GM12874 (cell line): ENCODE data around the gene MPP7.

Experiments used
- TF ChIP-seq, protein P1 (sequence below): IDR thresholded peaks from 2 replicates; pipeline ENCODE4 v1.5.1; 2011; ENCODE audit warnings: low read depth, mild to moderate bottlenecking, control low read depth, low read length, moderate library complexity; ENCODE audit not compliant: insufficient read depth

Gene MPP7

DNA sequence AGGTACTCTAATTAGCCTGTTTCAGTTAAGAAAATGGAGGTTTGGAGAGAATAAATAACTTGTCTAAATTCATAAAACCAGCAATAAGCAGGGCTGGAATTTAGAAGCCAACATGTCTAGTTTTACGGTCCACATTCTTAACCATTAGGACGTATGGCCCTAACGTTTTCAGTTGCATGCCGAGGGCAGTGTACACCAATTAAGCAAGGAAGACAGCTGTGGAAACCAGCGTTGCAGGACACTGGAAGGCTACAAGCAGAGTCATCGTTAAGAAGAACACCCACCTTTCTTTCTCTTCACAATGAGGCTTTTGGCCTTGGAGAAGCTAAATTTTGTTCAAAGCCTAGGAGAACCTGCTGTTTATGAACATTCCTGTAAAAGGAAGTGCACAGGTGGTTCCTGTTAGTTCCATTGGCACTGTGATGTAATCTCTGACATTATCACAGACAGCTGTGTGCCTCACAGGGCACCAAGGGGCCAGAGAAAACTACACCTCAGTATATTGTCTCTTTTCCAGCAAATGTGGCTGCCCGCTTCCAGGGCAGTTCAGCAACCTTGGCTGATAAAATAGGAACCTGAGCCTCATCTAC, 21.0 kb downstream of the MPP7 start:
- TF ChIP-seq, protein P1, sequence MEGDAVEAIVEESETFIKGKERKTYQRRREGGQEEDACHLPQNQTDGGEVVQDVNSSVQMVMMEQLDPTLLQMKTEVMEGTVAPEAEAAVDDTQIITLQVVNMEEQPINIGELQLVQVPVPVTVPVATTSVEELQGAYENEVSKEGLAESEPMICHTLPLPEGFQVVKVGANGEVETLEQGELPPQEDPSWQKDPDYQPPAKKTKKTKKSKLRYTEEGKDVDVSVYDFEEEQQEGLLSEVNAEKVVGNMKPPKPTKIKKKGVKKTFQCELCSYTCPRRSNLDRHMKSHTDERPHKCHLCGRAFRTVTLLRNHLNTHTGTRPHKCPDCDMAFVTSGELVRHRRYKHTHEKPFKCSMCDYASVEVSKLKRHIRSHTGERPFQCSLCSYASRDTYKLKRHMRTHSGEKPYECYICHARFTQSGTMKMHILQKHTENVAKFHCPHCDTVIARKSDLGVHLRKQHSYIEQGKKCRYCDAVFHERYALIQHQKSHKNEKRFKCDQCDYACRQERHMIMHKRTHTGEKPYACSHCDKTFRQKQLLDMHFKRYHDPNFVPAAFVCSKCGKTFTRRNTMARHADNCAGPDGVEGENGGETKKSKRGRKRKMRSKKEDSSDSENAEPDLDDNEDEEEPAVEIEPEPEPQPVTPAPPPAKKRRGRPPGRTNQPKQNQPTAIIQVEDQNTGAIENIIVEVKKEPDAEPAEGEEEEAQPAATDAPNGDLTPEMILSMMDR, result no peak

DNA sequence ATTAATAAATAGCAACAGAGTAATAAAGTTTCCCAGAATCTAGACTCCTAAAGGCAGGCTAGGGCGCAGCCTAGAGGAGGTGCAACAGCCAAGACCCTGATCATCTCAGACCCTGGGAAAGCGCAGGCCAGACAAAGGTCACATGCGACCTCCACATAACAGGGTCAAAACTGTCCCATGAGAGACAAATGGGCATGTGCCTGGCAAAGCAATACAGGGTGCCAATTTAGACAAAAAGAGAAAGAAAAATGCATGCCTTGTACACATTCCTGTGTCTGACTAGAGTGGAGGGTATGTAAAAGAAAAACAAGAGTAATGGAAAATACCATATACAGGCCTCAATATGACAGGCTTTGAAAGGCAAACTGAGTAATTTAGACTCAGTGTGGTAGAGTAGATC, 22.2 kb downstream of the MPP7 start:
- TF ChIP-seq, protein P1, result no peak

DNA sequence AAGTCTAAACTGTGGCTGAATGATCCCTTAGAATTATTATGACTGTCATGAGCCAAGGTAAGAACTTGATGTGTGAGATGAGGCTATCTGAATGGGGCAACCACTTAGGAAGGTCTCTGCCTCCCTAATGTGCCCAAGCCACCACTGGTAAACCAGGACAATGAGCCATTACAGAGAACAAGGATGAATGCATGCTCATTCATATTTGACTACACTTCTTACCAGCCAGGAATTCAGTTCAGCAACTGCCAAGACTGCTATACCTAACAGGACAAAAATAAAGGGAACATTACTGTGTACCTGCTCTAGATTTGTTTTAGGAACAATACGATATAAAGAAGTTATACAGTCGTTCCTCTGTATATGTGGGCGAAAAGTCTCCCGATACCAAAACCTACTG, 23.0 kb downstream of the MPP7 start:
- TF ChIP-seq, protein P1, result no peak

DNA sequence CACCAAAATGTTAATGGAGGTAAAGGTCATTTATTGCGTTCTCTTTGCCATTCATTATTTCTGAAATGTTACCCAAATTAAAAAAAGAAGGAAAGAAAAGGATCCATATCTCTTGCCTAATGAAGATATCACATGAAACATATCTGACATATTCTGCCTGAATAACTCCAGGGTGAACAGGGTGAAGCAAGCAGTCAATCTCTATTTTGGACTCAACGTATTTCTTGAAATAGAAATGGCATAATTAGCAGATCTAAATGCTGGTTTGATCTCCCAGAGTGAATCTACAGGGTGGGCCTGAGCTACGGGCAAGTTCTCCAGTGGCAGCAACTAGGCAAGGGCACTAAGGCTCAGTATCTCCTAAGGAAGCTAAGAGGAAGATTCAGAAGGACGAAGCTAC, 24.0 kb downstream of the MPP7 start:
- TF ChIP-seq, protein P1, result no peak

DNA sequence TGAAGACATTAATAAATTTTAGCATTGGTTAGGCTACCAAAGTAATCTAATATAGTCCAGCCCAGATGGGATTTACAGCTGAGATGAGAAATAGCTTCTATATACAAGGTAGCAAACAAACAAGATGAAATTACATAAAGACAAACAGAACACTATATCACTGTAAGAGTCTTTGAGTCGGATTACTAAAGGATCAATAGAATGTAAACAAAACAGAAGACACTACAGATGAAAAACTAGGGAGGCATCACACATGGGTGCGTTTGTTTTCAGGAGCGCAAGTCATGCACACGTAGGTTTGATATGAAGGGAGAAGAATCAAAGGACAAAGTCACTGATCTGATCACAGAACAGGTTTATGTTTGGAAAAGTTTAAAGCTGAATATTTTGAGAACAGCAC, 26.5 kb downstream of the MPP7 start:
- TF ChIP-seq, protein P1, result no peak

DNA sequence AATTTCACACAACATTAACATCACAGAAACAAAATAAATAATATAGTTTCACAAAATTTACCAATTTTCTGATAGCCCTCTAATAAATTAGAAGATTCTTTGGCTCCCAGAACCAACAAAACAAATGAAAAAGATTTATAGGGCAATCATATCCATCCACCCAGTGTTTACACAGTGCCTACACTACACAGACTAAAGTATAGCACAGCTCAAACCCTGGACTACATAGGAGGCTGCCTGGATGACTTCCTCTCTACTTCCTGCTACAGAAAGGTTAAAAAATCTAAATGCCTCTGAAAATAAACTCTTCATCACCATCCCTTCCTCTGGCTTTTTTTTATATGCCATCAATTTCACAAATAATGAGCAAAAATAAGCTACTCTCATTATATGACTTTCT, 28.4 kb downstream of the MPP7 start:
- TF ChIP-seq, protein P1, result no peak

DNA sequence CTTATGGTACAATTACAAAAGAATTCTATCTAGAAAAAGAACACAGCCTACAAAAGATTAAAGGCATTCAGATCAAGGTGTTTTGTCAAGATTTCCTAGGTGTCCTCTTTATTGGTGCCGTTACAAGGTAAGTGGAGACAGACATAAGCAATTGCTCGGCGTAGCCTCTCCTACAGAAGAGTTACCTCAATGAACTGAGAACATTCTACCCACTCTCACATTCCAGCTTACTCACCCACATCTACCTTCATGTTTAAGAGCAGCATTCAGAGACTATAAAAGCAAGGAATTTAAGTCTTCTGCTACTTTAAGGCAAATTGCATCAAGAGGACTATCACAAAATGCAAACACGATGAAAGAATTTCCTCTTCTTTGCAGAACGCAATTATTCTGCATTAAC, 29.5 kb downstream of the MPP7 start:
- TF ChIP-seq, protein P1, result no peak
